Measurements from ENCODE around the gene MAGI2. TPM values are rescaled to one million over a fixed set of nuclear protein-coding genes. Genes with fewer than 3 reads are reported as not detected.

MAGI2 gene
- total RNA-seq, 1 experiment from 2014 or later = 0.52 TPM

DNA sequence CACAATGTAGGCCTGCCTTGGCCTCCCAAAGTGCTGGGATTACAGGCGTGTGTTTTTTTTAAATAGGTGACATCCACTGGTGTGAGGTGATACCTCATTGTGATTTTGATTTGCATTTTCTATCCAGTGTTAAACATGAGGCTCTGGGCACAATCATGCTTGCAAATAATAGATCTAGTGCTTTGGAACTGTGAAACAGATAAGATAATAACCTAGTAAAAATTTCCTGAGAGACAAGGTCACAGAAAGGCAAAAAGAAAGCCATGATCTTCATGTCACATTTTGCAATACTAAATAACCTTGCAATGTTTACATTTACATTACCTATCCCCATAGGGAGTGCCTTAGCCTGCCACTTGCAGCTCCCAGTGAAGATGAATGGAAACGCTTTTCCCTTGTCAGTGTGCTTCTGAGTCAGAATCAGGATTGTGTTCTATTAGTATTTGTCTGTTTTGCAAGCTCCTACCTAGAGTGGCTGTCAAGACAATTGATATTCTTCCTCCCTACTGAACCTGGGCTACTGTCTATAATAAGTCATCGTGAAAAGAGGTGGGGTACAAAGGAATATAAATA is 1398.4 kb downstream of the MAGI2 start:
- Mint-ChIP-seq H3K27me3 (ENCODE audit: unreplicated experiment) (peaks cover 18% of the 10 kb centered on the region), H3K4me3 (ENCODE audit: low read depth, unreplicated experiment) (no peak overlapping the region), H3K27ac (ENCODE audit: unreplicated experiment) (no peak overlapping the region), H3K9me3 (ENCODE audit: low read depth, unreplicated experiment) (no peaks in the 10 kb centered on the region), H3K36me3 (ENCODE audit: insufficient read depth, unreplicated experiment) (no peaks in the 10 kb centered on the region), H3K4me1 (ENCODE audit: low read depth, unreplicated experiment) (no peaks in the 10 kb centered on the region)
- TF ChIP-seq, protein P1, sequence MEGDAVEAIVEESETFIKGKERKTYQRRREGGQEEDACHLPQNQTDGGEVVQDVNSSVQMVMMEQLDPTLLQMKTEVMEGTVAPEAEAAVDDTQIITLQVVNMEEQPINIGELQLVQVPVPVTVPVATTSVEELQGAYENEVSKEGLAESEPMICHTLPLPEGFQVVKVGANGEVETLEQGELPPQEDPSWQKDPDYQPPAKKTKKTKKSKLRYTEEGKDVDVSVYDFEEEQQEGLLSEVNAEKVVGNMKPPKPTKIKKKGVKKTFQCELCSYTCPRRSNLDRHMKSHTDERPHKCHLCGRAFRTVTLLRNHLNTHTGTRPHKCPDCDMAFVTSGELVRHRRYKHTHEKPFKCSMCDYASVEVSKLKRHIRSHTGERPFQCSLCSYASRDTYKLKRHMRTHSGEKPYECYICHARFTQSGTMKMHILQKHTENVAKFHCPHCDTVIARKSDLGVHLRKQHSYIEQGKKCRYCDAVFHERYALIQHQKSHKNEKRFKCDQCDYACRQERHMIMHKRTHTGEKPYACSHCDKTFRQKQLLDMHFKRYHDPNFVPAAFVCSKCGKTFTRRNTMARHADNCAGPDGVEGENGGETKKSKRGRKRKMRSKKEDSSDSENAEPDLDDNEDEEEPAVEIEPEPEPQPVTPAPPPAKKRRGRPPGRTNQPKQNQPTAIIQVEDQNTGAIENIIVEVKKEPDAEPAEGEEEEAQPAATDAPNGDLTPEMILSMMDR (IDR thresholded peaks at IDR 0.05; ENCODE audit: unreplicated experiment) = no peak
- no TSS peak for BruUV-seq (replicated peaks)
- no peak for DNase-seq
- CTCF ChIA-PET = no interaction called here
- intact Hi-C loops (cut with micrococcal nuclease; ENCODE audit: unreplicated experiment) = no loop called here

DNA sequence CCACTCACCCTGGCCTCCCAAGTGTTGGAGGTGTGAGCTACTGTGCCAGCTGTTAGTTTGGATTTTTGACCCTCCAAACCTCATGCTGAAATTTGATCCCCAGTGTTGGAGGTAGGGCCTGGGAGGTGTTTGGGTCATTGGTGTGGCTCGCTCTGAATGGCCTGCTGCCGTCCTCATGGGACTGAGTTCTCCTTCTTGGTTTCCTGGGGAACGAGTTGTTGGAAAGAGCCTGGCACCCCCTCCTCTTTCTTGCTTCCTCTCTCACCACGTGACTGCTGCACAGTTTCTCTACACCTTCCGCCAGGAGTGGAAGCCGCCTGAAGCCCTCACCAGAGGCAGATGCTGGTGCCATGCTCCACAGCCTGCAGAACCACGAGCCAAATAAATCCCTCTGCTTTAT is 1401.4 kb downstream of the MAGI2 start:
- CTCF ChIA-PET = interaction anchor here (0.7 to 1.3 kb wide), 2 partner anchors 32 to 34 kb away, joined by 3 to 4 read pairs; no protein-coding TSS in a partner anchor
- BruUV-seq (replicated peaks) = no TSS peak
- intact Hi-C loops (cut with micrococcal nuclease; ENCODE audit: unreplicated experiment) = no loop called here
- TF ChIP-seq, protein P1 (IDR thresholded peaks at IDR 0.05; ENCODE audit: unreplicated experiment) = no peak
- Mint-ChIP-seq H3K27me3 (ENCODE audit: unreplicated experiment) (no peaks in the 10 kb centered on the region), H3K36me3 (ENCODE audit: insufficient read depth, unreplicated experiment) (no peaks in the 10 kb centered on the region), H3K9me3 (ENCODE audit: low read depth, unreplicated experiment) (no peaks in the 10 kb centered on the region), H3K4me1 (ENCODE audit: low read depth, unreplicated experiment) (no peaks in the 10 kb centered on the region), H3K4me3 (ENCODE audit: low read depth, unreplicated experiment) (no peak overlapping the region), H3K27ac (ENCODE audit: unreplicated experiment) (no peak overlapping the region)
- DNase-seq = no peak

DNA sequence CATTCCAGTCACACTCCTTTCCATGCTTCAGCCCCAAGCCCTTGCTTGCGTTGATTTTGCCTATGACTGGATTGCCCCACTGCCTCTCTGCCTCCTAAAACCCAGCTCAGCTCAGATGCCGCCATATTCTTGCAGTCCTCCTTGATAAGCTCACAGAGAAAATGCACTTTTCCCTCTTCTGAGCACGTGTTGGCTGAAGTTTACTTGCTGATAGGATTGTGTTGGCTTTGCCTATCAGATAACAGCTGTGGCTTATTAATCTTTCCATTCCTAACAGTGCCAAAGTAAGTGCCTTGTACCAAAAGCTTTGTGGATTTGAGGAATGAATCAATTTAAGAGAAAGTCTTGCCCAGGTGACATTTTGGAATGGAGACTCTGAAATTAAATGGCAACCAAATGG is 1405.7 kb downstream of the MAGI2 start:
- intact Hi-C loops (cut with micrococcal nuclease; ENCODE audit: unreplicated experiment) = no loop called here
- CTCF ChIA-PET = no interaction called here
- no peak overlapping the region for H3K4me3 Mint-ChIP-seq (ENCODE audit: low read depth, unreplicated experiment)
- no peaks in the 10 kb centered on the region for H3K27me3 Mint-ChIP-seq (ENCODE audit: unreplicated experiment)
- no peaks in the 10 kb centered on the region for H3K4me1 Mint-ChIP-seq (ENCODE audit: low read depth, unreplicated experiment)
- H3K36me3 Mint-ChIP-seq (ENCODE audit: insufficient read depth, unreplicated experiment) = no peaks in the 10 kb centered on the region
- TF ChIP-seq, protein P1 (IDR thresholded peaks at IDR 0.05; ENCODE audit: unreplicated experiment) = no peak
- no peak for DNase-seq
- no peaks in the 10 kb centered on the region for H3K9me3 Mint-ChIP-seq (ENCODE audit: low read depth, unreplicated experiment)
- BruUV-seq (replicated peaks) = no TSS peak
- H3K27ac Mint-ChIP-seq (ENCODE audit: unreplicated experiment) = no peak overlapping the region

DNA sequence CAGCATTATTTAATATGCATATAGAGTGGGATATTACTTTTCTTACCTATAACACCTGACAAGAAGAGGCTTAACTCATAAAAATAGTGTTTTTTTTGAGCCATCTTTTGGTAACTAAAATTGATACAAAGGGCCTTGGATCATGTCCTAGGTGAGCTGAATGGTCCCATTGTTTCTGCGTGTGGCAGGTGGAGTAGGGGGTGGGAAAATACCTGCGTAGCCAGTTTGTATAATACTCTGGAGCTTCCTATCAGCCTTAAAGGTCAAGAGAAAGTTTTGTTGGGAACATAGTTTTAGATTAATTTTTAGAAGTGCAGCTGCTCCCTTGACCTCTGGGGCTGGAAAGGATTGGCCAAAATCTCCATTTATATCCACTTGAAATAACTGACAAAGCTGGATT is 1410.3 kb downstream of the MAGI2 start:
- Mint-ChIP-seq H3K36me3 (ENCODE audit: insufficient read depth, unreplicated experiment) (no peaks in the 10 kb centered on the region), H3K27ac (ENCODE audit: unreplicated experiment) (no peak overlapping the region), H3K9me3 (ENCODE audit: low read depth, unreplicated experiment) (no peaks in the 10 kb centered on the region), H3K27me3 (ENCODE audit: unreplicated experiment) (no peaks in the 10 kb centered on the region), H3K4me1 (ENCODE audit: low read depth, unreplicated experiment) (no peaks in the 10 kb centered on the region), H3K4me3 (ENCODE audit: low read depth, unreplicated experiment) (no peak overlapping the region)
- no peak for DNase-seq
- TF ChIP-seq, protein P1 (IDR thresholded peaks at IDR 0.05; ENCODE audit: unreplicated experiment) = no peak
- no TSS peak for BruUV-seq (replicated peaks)
- intact Hi-C loops (cut with micrococcal nuclease; ENCODE audit: unreplicated experiment) = no loop called here
- CTCF ChIA-PET = interaction anchor here (0.8 kb wide), 1 partner anchor 23 kb away, joined by 4 read pairs; no protein-coding TSS in a partner anchor
